ENCODE results near the gene NRCAM. TPM values are rescaled to one million over a fixed set of nuclear protein-coding genes. Genes with fewer than 3 reads are reported as not detected.

Gene NRCAM
- total and polyA plus RNA-seq, 2 of the 8 experiments (the other 6 are each of a cell fraction or from before 2014, with no cell fraction given) = 2.7 to 3.8 TPM

- no peak overlapping the region for H3K4me2 ChIP-seq (ENCODE audit: insufficient read depth in 1 of 2, low read depth in 2 of 2, low read length in 2 of 2)
- no peak overlapping the region for H3K9ac ChIP-seq (replicated peaks in 1 of 4; ENCODE audit: extremely low read depth in 1 of 4, low read depth in 3 of 4, low read length in 3 of 4)
- no peak for DNase-seq (ENCODE audit: low read depth in 1 of 2, low spot score in 2 of 2)
- no peaks in the 10 kb centered on the region for H3K9me3 ChIP-seq (ENCODE audit: insufficient read depth in 2 of 2, low read depth in 1 of 2, low read length in 1 of 2)
- H3K27ac ChIP-seq (ENCODE audit: low read depth, low read length) = no peak overlapping the region
- H3K23ac ChIP-seq (ENCODE audit: insufficient read length) = no peak overlapping the region
- H2AK5ac ChIP-seq (ENCODE audit: low read depth, low read length) = no peak overlapping the region
- no peak overlapping the region for H2BK12ac ChIP-seq (ENCODE audit: low read depth, low read length)
- H4K20me1 ChIP-seq (replicated peaks in 1 of 2; ENCODE audit: control insufficient read depth in 1 of 2, insufficient read depth in 2 of 2, low read length in 2 of 2) = peaks cover 0 to 1% of the 10 kb centered on the region in 2 experiments
- no peak overlapping the region for H3K4ac ChIP-seq (replicated peaks; ENCODE audit: insufficient read length, low read depth, low read length)
- H3K36me3 ChIP-seq (ENCODE audit: control insufficient read depth in 2 of 4, insufficient read depth in 4 of 4, low read length in 3 of 4) = no peaks in the 10 kb centered on the region
- H3K18ac ChIP-seq (ENCODE audit: extremely low read depth, low read length) = no peak overlapping the region
- H2BK20ac ChIP-seq (ENCODE audit: low read length) = no peak overlapping the region
- ChIA-PET POLR2A (ENCODE audit: partially characterized antibody) (no interaction called here), CTCF (ENCODE audit: partially characterized antibody) (interaction anchor here (0.6 to 2.7 kb wide), 45 partner anchors 9 to 349 kb away, joined by 3 to 37 read pairs (median 5); partner anchors contain the start of gene PNPLA8)
- H2BK120ac ChIP-seq (replicated peaks; ENCODE audit: low read depth, low read length) = no peak overlapping the region
- H3K4me1 ChIP-seq (replicated peaks in 1 of 4; ENCODE audit: control insufficient read depth in 3 of 4, insufficient read depth in 4 of 4, low read length in 3 of 4) = peaks cover 6 to 13% (median 10%) of the 10 kb centered on the region in 4 experiments; a peak in 5 of 7 replicates
- H4K91ac ChIP-seq (replicated peaks; ENCODE audit: insufficient read length, low read length) = no peak overlapping the region
- no peak overlapping the region for H3K56ac ChIP-seq (replicated peaks; ENCODE audit: insufficient read length, low read depth, low read length)
- H3K27me3 ChIP-seq (replicated peaks in 1 of 4; ENCODE audit: control insufficient read depth in 3 of 4, extremely low read depth in 1 of 4, insufficient read depth in 3 of 4, low read length in 3 of 4) = peaks cover 6 to 35% (median 26%) of the 10 kb centered on the region in 4 experiments
- no peak overlapping the region for H4K8ac ChIP-seq (ENCODE audit: extremely low read depth, insufficient read depth, low read length)
- no peak overlapping the region for H3K14ac ChIP-seq (ENCODE audit: insufficient read length)
- no peak overlapping the region for H2BK5ac ChIP-seq (ENCODE audit: low read depth, low read length)
- peaks cover 21% of the 10 kb centered on the region for H3K23me2 ChIP-seq (ENCODE audit: low read depth, low read length)
- H3K4me3 ChIP-seq (ENCODE audit: extremely low read depth in 1 of 4, insufficient read depth in 2 of 4, low read depth in 3 of 4, low read length in 4 of 4) = no peak overlapping the region
- H2BK15ac ChIP-seq (ENCODE audit: low read length) = no peak overlapping the region
- no peaks in the 10 kb centered on the region for H3K79me1 ChIP-seq (ENCODE audit: low read depth, low read length)
- FAIRE-seq = peak; percentile 97
- 73% methylated on average over 2 of the region's 2 CpGs; no CpG with 5 or more reads in 1 of the 2 experiments for WGBS, 2 experiments (ENCODE audit: extremely low coverage in 1 of 2, insufficient coverage in 1 of 2, insufficient read length in 1 of 2, insufficient replicate concordance in 2 of 2, low coverage in 1 of 2, low lambda C conversion rate in 2 of 2, missing lambda C conversion rate in 1 of 2)
- H2AFZ ChIP-seq (ENCODE audit: low read length) = no peak overlapping the region
- H4K5ac ChIP-seq (ENCODE audit: insufficient read length, low read depth, low read length) = no peak overlapping the region
- H3K79me2 ChIP-seq (ENCODE audit: control insufficient read depth in 1 of 2, insufficient read depth in 2 of 2, low read length in 2 of 2) = no peaks in the 10 kb centered on the region
- TF ChIP-seq RAD21 (IDR thresholded peaks at IDR 0.05 in 1 of 2, conservative IDR thresholded peaks at IDR 0.05 in 1 of 2; ENCODE audit: low read depth in 2 of 2, low read length in 2 of 2) (peak; percentile 53 to 65), CTCF (IDR thresholded peaks at IDR 0.05; ENCODE audit: control extremely low read depth in 1 of 3, insufficient read depth in 1 of 3, low read depth in 1 of 3, low read length in 3 of 3) (peak in 2 of 3 experiments; percentile 63 to 72; a peak in 3 of 4 replicates), ATF2 (IDR thresholded peaks at IDR 0.05; ENCODE audit: low read length) (no peak)
Measured at GRCh38 chr7:108452707-108453106, 3.5 kb downstream of the NRCAM start.

Data from H1 (cell line).